ENCODE results near the gene ABCG5. TPM values are rescaled to one million over a fixed set of nuclear protein-coding genes. Genes with fewer than 3 reads are reported as not detected.

ABCG5 gene
- total and polyA plus RNA-seq, 12 donors: 0.03 to 0.69 (median 0.20) TPM; not detected in 4

- Histone ChIP-seq H3K36me3 (replicated peaks in 1 of 2) (peaks cover 0 to 13% of the 10 kb centered on the region in 2 donors), H3K27me3 (no peaks in the 10 kb centered on the region)
These were observed 28.2 kb downstream of the ABCG5 start for GRCh38 chr2:43810452-43810851.

GRCh38 chr2:43806719-43807031, 32.0 kb downstream of the ABCG5 start:
- H3K9me3 ChIP-seq (replicated peaks in 1 of 3): no peaks in the 10 kb centered on the region
- no peak for TF ChIP-seq POLR2A (IDR thresholded peaks at IDR 0.05)
- no peak for TF ChIP-seq CTCF (IDR thresholded peaks at IDR 0.05)
- H3K36me3 ChIP-seq (replicated peaks in 1 of 2): peaks cover 0 to 20% of the 10 kb centered on the region in 2 donors
- intact Hi-C loops (cut with DNase I): no loop called here
- H3K27me3 ChIP-seq: no peaks in the 10 kb centered on the region
- no peaks in the 10 kb centered on the region for H3K4me1 ChIP-seq (replicated peaks in 1 of 2)
- no peak for DNase-seq
- H3K4me3 ChIP-seq: no peak overlapping the region
- 86 to 91% (median 90%) methylated on average over 2 of the region's 2 CpGs for WGBS, 4 donors
- H3K27ac ChIP-seq: no peak overlapping the region

More at GRCh38 chr2:43810452-43810851, 28.2 kb downstream of the ABCG5 start:
- Histone ChIP-seq H3K4me3 (no peak overlapping the region), H3K27ac (no peak overlapping the region), H3K9me3 (replicated peaks in 1 of 3) (no peaks in the 10 kb centered on the region), H3K4me1 (replicated peaks in 1 of 2) (no peaks in the 10 kb centered on the region)
- intact Hi-C loops (cut with DNase I): no loop called here
- TF ChIP-seq POLR2A (IDR thresholded peaks at IDR 0.05): no peak
- TF ChIP-seq CTCF (IDR thresholded peaks at IDR 0.05): no peak
- 66 to 77% (median 72%) methylated on average over 2 of the region's 2 CpGs for WGBS, 4 donors
- no peak for DNase-seq

- TF ChIP-seq CTCF (IDR thresholded peaks at IDR 0.05) (no peak), POLR2A (IDR thresholded peaks at IDR 0.05) (no peak)
- Histone ChIP-seq H3K27me3 (no peaks in the 10 kb centered on the region), H3K27ac (no peak overlapping the region), H3K36me3 (replicated peaks in 1 of 2) (peaks cover 0 to 15% of the 10 kb centered on the region in 2 donors), H3K4me3 (no peak overlapping the region), H3K4me1 (replicated peaks in 1 of 2) (no peaks in the 10 kb centered on the region), H3K9me3 (replicated peaks in 1 of 3) (no peaks in the 10 kb centered on the region)
- intact Hi-C loops (cut with DNase I): no loop called here
- 69 to 82% (median 75%) methylated on average over 1 of the region's 1 CpG for WGBS, 4 donors
- no peak for DNase-seq
These were observed 35.5 kb downstream of the ABCG5 start for GRCh38 chr2:43803113-43803512.

- H3K27ac ChIP-seq: no peak overlapping the region
- intact Hi-C loops (cut with DNase I): no loop called here
- no peak for DNase-seq
- H3K36me3 ChIP-seq (replicated peaks in 1 of 2): peaks cover 0 to 15% of the 10 kb centered on the region in 2 donors
- H3K27me3 ChIP-seq: no peaks in the 10 kb centered on the region
- no peak overlapping the region for H3K4me3 ChIP-seq
- no peak for TF ChIP-seq CTCF (IDR thresholded peaks at IDR 0.05)
- no peak for TF ChIP-seq POLR2A (IDR thresholded peaks at IDR 0.05)
- no peaks in the 10 kb centered on the region for H3K9me3 ChIP-seq (replicated peaks in 1 of 3)
- H3K4me1 ChIP-seq (replicated peaks in 1 of 2): no peaks in the 10 kb centered on the region
- WGBS, 4 donors: 95 to 97% (median 96%) methylated on average over 2 of the region's 2 CpGs
These were observed 36.5 kb downstream of the ABCG5 start for GRCh38 chr2:43802135-43802534.

Data from adrenal gland (tissue), 12 donors.